Lower leg skin (tissue), 3 donors: Measurements from ENCODE around the gene IMMP2L.

ENCODE experiments used
- POLR2A ChIP-seq, 2 donors: fragments of 450-650 bp; IDR thresholded peaks; one replicate each; pipeline ENCODE4 v1.6.1; 2016 to 2017; ENCODE audit warnings: antibody characterized with exemption in 2 of 2, mild to moderate bottlenecking in 1 of 2, moderate library complexity in 1 of 2
- TF ChIP-seq, protein P1 (sequence below), 3 donors: fragments of 450-650 bp; IDR thresholded peaks; one replicate each; pipeline ENCODE4 v1.5.1; 2016; ENCODE audit warnings: antibody characterized with exemption in 3 of 3, mild to moderate bottlenecking in 3 of 3, moderate library complexity in 2 of 3

DNA sequence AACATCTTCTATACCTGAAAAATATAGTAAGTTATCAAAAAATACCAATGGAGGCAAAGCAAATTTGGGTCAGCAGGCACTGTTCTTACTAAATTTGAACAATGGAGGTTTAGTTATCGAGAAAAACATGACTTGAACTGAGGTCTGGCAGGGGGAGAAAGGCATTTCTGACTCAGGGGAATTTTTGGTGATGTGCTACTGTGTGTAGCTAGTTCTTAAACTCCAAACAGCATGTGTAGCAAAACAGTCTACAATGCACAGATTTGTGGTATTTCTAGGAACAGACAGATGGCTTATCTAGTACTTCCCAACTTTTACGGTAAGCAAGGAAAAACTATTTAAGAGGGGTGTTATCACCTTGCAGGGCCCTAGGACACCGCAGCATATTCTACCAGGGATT is 783.0 kb downstream of the IMMP2L start:
- TF ChIP-seq, protein P1, sequence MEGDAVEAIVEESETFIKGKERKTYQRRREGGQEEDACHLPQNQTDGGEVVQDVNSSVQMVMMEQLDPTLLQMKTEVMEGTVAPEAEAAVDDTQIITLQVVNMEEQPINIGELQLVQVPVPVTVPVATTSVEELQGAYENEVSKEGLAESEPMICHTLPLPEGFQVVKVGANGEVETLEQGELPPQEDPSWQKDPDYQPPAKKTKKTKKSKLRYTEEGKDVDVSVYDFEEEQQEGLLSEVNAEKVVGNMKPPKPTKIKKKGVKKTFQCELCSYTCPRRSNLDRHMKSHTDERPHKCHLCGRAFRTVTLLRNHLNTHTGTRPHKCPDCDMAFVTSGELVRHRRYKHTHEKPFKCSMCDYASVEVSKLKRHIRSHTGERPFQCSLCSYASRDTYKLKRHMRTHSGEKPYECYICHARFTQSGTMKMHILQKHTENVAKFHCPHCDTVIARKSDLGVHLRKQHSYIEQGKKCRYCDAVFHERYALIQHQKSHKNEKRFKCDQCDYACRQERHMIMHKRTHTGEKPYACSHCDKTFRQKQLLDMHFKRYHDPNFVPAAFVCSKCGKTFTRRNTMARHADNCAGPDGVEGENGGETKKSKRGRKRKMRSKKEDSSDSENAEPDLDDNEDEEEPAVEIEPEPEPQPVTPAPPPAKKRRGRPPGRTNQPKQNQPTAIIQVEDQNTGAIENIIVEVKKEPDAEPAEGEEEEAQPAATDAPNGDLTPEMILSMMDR (IDR thresholded peaks at IDR 0.05) = no peak
- TF ChIP-seq POLR2A (IDR thresholded peaks at IDR 0.05) = no peak
